GM18909 (cell line): ENCODE measurements around the gene MGMT.

Source experiments
- ATAC-seq: cut with Tn5 transposase; IDR thresholded peaks from one replicate; pipeline ENCODE4 v1.9.1; 2021; ENCODE audit warnings: mild to moderate bottlenecking; ENCODE audit not compliant: unreplicated experiment, poor library complexity

Gene MGMT

DNA sequence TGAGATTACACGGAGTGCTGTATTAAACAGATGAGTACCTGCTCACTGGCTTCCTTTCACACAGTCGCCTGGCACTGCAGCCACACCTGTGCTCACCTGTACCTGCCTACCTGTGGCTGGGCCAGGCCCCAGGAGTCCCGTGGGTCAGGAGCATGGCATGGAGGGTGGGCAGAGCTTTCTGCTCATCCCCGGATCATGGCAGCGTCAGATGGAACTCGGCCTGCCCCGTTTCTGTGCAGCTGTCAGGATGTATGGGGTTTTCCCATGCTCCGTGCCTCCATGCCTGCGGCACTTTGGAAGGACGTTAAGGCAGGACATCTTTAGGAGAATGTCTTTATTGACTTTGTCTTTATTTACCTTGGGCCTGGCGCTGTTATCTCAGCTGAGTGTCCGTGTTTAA is 112.2 kb downstream of the MGMT start:
- no peak for ATAC-seq

DNA sequence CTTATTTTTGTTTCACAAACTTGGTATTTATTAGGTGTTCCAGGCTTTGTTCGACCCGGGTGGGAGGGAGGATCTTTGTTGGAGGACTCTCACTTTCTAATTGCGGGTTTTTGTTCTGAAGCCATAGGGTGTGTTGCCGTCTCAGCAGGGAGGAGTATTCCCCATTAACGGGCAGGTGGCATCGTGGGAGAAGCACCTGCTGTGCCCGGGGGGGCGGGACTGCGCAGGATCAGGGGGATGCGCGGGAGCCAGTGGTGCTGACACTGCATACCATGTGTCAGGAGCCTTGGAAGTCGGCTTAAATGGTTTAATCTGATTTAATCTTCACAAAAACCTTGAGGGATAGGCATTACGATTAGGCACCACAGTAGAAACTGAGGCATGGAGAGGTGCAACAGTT is 113.0 kb downstream of the MGMT start:
- ATAC-seq: no peak

DNA sequence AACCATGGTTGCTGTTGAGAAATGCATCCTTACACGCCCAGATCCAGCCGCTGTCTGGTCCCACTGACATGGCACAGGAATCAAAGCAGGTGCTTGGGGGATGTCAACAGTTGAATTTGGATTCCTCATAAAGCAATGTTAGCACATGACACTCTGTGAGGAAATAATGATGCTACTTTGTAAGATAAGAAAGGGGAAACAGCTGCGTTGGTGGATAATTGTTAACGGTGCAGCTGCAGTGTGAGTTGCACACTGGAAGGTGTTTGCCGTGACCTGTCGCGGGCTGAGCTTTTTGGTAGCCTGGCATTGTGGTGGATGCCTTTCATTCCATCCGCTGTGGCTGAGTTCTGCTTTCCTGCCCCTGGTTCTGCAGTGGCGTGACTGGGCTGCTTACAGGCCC is 113.9 kb downstream of the MGMT start:
- ATAC-seq: no peak

DNA sequence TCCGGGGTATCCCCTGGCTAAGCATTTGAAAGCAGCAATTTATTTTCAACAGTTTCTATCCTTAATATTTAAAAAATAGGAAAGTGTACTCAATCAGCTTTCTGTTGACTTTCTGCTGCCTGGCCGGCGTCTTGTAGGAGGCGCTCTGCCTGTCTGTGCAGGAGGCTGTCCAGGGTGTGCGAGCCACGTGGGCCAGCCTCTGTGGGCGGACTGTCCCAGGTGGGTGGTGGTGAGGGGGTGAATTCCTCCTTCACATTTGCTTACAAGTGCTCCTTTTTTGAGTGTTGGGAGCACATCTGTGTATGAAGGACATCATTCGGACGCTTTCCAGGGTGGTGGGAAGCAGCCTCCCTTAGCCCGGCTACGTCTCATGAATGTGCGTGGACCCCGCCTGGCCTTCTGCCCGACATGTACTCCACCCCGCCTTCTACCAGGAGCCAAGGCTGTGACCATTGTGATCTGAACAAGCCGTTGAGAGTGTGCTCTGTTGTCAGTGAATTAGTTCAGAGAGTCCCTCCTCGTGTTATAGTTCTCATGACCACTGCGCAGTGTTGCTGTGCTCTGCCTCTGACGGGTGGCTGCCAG is 114.9 kb downstream of the MGMT start:
- ATAC-seq: no peak

DNA sequence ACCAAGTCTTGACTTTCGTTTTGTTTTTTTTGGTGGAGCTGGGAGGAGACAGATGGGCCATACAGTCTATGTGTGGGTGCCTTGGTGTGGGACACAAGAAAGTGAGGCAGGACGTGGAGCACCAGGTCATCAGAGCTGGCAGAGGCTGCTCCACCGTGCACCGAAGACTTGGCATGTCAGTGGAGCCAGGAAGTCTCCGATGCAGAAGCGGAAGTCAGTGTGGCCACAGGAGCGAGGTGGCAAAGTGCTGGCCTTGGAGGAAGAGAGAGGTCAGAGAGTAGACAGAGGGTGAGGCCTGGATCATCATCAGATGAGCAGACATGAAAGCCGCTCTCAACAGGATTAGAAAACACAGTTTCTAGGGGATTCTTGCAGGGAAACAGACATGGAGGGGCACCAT is 116.8 kb downstream of the MGMT start:
- no peak for ATAC-seq

DNA sequence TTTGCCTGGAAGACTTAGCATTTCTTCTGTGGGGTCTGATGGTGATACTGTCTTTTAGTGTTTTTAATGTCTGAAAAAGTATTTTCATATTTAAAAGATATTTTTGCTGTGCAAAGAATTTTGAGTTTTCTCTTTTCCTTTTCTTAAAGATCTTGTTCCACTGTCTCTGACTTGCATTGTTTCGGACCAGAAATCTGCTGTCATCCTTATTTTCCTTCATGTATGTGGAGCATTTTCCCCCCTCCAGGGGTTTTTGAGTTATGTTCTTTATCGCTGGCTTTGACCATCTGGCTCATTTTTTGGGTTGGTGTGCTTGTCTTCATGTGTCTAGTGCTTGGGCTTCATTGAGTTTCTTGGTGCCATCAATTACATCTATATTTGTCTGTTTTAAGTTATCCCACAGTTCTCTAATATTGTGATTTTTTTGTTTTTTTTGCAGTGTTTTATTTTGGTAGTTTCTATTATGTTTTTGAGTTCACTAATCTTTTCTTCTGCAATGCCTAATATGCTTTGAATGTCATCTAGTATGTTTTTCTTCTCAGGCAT is 119.9 kb downstream of the MGMT start:
- no peak for ATAC-seq

DNA sequence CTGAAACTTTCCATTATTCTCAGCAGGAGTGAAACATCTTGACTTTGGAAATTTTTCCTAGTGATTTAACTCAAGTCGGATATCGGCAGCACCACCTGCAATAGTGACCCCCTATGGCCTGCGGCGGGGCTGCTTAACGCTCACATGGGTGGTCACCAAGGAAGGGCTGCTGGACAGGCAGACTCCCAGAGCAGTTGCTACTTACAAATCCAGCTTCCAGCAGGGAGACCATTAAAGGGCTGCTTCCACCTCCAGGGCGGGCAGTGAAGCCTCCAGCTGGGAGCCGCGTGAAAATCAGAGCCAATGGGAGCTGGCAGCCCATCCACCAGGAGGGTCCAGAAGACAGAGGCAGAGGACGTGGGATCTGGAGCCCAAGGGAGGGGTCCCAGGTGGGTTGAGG is 122.5 kb downstream of the MGMT start:
- no peak for ATAC-seq

DNA sequence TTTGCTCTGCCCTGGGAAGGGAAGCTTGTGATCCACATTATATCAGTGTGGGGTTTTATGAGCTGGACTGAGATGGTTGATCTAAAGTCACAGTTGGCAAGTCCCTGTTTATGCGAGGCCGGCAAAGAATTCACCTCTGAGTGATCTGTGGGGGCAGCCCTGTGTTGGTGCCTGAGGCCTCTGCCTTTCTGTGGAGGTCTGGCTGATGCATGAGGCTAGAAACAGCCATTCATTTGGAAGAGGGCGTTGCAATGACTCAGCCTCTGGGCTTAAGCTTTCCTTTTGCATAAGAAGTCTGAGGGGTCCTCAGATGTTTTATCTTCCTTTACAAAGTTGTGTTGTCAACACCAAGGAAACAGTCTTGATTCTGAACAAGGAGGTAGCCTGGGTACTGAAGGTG is 126.9 kb downstream of the MGMT start:
- no peak for ATAC-seq

DNA sequence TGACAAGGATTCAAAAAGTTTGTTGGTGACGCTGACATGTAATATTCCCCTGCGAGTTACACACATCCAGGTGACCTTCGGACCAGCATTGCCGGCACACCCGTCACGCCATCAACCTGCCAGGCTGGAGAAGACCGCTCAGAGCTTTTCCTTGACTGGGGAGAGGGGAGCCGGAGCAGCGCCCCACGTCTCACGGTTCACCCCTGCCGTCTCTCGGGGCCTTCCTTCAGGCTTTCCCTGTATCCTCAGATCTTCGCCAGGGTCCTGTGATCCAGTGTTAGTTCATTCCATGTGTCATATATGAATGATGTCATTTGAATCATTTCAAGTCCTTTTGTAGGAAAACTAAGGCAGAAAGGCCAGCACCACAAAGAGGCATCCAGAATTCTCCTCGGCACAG is 127.8 kb downstream of the MGMT start:
- no peak for ATAC-seq

DNA sequence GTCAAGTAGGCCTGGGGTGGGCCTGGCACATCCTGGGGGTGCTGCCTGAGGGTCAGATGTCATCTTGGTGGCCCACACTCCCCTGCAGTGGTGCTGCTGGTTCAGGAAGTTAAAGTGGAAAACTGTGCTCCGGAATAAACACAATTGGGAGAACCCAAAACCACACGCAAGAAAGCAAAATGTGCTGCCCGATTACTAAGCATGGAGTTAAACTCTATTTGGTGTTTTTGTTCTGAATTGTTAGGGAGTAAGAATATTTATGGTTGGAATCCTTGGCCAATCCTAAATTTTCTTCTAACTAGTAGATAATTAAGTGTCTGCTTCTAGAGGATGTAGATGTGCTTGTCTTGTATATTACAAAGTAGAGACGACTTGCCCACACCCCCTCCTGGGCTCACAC is 131.4 kb downstream of the MGMT start:
- ATAC-seq: no peak

DNA sequence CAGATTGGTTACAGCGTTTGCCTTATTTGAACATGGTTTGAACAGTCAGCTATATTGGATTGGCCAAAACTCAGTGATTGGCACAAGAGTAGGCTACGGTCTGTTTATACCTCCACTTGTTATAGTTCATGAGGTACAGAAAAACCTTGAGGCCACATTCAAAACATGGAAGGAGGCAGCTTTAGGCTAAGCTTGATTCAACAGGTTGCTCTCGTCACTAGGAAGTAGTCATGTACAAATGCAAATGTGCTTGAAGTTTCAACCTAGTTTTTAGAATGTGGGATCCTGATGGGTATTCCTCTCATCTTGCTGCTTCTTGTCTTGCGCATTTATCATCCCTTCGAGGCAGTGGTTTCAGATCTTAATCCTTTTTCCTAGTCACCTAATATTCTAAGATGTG is 132.1 kb downstream of the MGMT start:
- ATAC-seq: no peak

DNA sequence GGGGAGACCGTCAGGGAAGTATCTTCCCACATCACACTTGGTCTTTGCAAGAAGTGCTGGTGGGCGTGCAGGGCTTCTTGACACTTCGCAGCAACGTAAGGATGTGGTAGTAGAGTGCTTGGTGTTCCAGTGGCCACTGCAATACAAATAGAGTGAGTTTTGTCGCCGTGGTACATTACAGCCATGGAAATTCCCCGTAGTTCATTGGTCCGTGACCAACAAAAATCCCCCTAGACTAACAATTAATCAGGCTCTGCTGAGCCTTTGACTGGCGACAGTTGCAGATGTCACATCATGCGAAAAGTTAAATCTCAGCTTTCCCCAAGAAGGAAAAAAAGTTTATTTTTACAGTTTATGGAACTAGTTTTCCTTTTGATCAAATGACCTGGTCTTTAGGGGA is 134.7 kb downstream of the MGMT start:
- peak; percentile 40 for ATAC-seq

DNA sequence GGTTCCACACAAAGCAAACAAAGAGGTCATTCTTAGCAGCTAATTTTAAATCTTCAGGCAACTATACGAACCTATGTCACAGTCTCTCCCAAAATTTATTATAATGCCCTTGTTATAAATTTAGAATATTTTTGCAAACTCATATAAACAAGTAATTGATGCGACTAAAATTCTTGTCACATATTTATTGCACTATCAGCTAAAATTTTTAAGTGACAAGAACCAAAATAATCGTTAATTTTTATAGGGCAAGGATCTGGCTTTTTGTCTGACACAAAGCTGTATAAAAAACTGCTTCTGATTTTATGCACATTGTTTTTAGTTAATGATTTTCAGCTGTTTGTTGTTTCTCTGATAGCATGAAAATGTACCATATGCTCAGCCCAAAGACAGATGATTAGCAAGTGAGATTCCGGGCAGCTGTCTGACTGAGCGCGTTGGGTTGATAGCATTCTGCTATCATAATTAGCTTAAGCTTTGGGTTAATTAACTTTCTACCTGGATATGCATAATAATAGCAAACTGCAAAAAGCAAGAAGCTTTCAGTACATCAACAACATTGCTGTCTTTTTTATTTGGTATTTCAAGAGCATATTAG is 136.0 kb downstream of the MGMT start:
- no peak for ATAC-seq

DNA sequence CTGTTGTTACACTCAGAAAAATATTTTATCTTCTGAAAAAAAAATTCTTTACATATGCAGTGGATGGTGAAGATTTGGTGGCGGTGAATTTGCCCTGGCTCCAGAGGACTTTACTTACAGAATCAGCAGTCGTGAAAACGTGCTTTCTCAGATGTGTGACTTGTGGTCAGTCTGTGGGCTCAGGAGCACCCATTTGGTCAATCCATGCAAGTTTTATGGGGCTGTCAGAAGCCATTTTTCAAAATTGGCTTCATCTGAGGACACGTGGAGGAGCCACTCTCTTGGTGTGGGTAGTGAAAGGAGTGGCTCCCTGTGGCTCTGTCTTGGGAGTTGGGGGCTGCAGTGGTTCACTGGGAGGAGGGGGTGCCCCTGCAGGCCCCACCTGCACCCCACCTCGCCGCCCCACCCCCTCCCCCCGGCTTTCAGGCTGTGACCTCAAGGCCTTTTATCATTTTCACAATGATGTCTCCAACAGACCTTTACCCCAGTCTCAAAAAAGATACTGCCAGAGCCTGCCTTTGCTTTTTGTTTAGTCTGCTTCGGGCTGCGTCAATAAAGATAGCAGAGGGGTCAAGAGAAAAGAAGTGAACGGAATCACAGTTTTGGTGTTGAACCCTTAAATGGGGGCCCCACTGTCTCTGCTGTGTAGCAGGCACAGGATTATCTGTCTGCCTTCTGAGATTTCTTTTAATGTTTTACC is 137.4 kb downstream of the MGMT start:
- ATAC-seq: peak; percentile 43

DNA sequence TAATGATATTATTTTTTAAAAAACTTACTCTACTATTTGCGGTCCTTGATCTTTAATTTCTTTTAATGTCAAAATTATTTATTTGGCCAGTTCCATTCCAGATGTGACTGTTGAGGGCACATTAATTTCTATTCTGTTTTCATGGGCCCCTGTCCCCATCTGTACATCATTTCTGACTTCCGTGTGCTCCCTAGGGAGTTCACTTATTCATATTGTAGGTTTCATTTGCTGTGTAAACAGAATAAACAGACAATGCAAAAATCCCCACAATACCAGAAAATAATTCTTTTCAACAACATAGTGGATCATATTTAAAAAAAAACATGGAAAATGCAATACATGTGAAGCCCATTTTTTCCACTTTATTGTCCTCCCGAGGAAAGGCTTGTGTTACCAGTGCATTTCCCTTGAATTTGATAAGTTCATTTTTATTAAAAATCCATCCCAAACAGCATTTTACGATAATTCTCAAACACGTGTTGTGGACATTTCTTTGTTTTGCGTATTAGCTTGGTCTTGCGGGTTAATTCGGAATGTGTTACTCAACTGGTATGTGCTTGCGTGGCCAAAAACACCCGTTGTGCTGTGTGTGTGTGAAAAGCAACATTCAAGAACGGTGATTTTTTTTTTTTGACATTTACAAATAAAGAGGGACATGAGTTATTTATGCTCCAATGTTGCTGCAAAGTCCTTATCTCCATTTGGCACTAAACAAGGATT is 138.4 kb downstream of the MGMT start:
- peak; percentile 50 for ATAC-seq

DNA sequence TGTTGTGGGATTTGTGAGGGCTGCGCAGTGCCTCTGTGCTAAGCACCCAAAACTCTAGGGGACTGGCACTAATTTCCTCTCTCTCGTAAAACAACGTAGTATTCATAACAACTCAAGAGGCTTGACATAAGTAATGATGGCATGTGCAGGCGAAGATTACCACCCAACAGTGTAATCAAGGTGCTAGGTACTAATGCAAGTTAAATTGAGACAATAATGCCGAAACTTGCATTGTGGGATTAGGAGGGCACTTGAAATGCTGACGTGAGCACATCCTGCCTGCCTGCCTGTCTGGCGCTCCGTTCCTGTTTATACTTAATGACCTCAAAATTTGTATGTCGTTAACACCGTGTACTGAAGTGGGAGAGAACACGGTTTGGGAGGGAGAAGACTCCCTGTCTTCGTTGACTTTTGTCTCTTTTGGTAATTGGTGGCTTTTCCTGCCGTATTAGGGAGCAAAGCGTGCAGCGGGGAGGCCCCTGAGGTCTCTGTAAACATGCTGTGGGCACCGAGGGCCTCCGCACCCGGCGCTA is 139.0 kb downstream of the MGMT start:
- ATAC-seq: peak; percentile 50

DNA sequence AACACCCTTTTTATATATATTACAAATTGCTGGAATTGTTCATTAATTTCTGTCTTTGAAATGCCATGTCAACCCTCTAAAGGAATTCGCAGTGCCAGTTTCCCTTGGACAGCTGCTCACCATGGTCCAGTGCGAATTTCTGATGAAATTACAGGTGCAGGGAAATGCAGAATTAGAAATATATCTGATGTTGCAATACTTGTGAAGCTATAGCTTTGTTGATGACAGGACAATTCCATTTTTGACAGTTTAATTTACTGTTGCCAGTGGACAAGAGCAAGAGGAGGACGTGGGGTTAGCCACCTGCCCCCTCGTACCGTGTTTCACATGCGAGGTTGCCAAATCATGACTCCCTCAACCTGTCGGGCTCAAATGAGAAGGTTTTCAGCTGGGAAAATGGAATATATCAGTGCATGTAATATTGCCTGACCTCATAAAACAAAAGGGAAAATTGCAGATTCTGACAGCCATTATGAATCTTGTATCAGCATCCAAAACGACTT is 140.6 kb downstream of the MGMT start:
- no peak for ATAC-seq

DNA sequence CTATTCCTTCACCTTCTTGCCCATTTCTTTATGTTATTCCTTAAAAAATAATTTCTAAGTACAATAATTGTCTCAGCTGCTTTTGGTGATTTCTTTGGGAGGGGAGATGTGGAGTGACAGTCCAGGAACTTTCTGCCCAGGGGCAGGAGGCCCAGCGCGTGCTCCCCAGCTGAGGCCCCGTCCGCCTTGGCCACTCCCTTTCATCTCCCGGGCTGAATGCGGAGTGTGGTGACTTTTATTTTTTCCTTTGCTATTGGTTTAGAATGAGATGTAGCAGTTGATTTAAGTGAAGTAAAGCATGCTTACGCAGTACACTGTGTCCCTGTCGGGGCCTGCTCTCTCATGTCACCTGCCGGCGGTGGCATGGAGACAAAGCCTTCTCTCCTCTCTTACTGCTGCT is 141.6 kb downstream of the MGMT start:
- ATAC-seq: no peak

DNA sequence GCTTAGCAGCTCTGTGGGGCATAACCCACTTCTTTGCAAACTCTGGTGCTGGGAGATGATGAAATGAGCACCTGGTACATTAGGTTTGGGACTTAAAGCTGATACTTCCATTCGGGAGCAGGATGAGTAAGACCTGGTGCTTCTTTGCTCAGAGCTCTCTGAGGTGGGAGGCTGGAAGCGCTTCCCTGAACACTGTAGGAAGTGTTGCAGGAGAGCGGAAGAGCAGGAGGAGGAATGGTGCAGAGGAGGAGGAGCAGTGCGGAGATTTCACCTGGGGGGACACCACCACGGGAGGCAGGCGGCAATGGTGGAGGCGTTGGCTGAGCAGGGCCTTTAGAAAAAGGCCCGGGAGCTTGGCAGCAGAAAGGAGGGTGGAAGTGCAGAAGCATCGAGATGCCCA is 142.5 kb downstream of the MGMT start:
- no peak for ATAC-seq

DNA sequence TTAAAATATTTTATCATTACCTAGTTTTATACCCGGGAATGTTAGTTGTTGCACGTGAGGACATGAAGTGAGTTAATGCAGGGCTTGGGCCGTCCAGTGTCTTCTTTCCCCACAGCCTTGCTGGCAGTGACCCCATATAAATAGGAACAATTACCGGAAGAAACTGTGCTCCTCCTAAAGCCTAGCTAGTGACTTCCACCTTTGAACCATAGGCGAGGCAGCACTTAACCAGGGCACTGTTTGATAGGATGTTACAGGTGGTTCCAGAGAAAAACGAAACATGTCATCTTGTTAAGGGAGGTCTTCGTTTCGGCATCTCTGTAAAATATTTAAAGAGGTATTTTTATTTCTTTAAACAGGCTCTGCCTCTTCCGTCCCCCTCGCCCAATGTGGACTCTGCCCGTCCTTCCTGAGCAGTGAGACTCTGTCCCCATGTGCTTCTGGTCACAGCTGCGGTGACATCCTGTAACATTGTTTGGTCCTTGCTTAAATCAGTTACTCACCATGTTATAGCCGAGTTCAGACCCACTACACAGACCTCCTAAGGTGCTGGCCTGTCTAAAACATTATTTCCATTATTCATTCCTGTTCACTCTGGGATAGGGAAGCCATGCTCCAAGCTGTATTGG is 145.6 kb downstream of the MGMT start:
- no peak for ATAC-seq
